HUES64 (cell line): Measurements from ENCODE around the gene BCL2L12. TPM values are rescaled to one million over a fixed set of nuclear protein-coding genes. Genes with fewer than 3 reads are reported as not detected.
"Not testable (repeated sequence)": the region's sequence is repeated elsewhere in the genome, so short reads cannot be mapped to it uniquely, and the experiment has no call there.

Experiments used
- H3K27ac ChIP-seq: 2 replicates; pipeline ENCODE4 v1.7.0; 2013; ENCODE audit warnings: low read depth, low read length, inconsistent platforms
- H3K27me3 ChIP-seq: 2 replicates; pipeline ENCODE4 v1.6.1; 2013; ENCODE audit warnings: mild to moderate bottlenecking, low read length; ENCODE audit not compliant: insufficient read depth
- H3K36me3 ChIP-seq: 2 replicates; pipeline ENCODE4 v1.6.1; 2013; ENCODE audit warnings: mild to moderate bottlenecking, low read length; ENCODE audit not compliant: insufficient read depth
- H3K4me1 ChIP-seq: 2 replicates; pipeline ENCODE4 v1.6.1; 2013; ENCODE audit warnings: mild to moderate bottlenecking, low read length, moderate library complexity; ENCODE audit not compliant: insufficient read depth
- H3K4me3 ChIP-seq: 2 replicates; pipeline ENCODE4 v1.5.1; 2013; ENCODE audit warnings: mild to moderate bottlenecking, low read length, moderate library complexity
- H3K9ac ChIP-seq: 2 replicates; pipeline ENCODE4 v1.6.1; 2013; ENCODE audit warnings: mild to moderate bottlenecking, low read depth, low read length
- H3K9me3 ChIP-seq: 2 replicates; pipeline ENCODE4 v1.6.1; 2013; ENCODE audit warnings: low read depth, low read length; ENCODE audit not compliant: insufficient read depth
- WGBS: fragments of 150-250, 120-280 bp; methylation state at CpG from one replicate; pipeline ENCODE4 v1.1.7; 2013; ENCODE audit warnings: missing lambda C conversion rate; 5-methylcytosine and 5-hydroxymethylcytosine counted together
- polyA plus RNA-seq, 2 experiments: library from polyadenylated mRNA; stranded (reverse); fragments of 50-300 nt; gene quantifications; one replicate each; pipeline ENCODE4 v1.2.3, GENCODE V29; 2013

BCL2L12 gene
- polyA plus RNA-seq (2013, experiment 1 of 2): 107 TPM
- polyA plus RNA-seq (2013, experiment 2 of 2): 100 TPM

GRCh38 chr19:49665351-49666119, at the start of gene BCL2L12, which contains the start of gene IRF3:
Gene BCL2L12, plus strand, starts transcription at chr19:49665933. Its CDS starts 760 bp downstream, at chr19:49666693.
Gene IRF3, minus strand, starts transcription at chr19:49665857. Its CDS starts 1,019 bp downstream, at chr19:49664838.
- H3K27ac ChIP-seq: peak within 1 kb of the TSS; percentile 94
- H3K36me3 ChIP-seq: peaks cover 50% of the 10 kb centered on the region
- peak within 1 kb of the TSS; percentile 63 for H3K9ac ChIP-seq
- under 1% methylated on average over 50 of the region's 50 CpGs for WGBS
- no peaks in the 10 kb centered on the region for H3K27me3 ChIP-seq
- 0 out of 2 replicates have a peak, but pooled peaks cover under 1% of the 10 kb centered on the region for H3K9me3 ChIP-seq
- peak within 1 kb of the TSS; percentile 69 for H3K4me3 ChIP-seq
- no peaks in the 10 kb centered on the region; the same call in 1 of the 2 replicates for H3K4me1 ChIP-seq

GRCh38 chr19:49616532-49616931, 49.2 kb upstream of the BCL2L12 start:
- WGBS: 95% methylated on average over 7 of the region's 7 CpGs
- Histone ChIP-seq H3K4me1 (no peaks in the 10 kb centered on the region), H3K27me3 (no peaks in the 10 kb centered on the region), H3K9ac (no peak overlapping the region), H3K4me3 (no peak overlapping the region), H3K27ac (no peak overlapping the region), H3K9me3 (no peaks in the 10 kb centered on the region), H3K36me3 (peaks cover 81% of the 10 kb centered on the region)

GRCh38 chr19:49616945-49617344, 48.8 kb upstream of the BCL2L12 start:
- no peaks in the 10 kb centered on the region for H3K9me3 ChIP-seq
- no peaks in the 10 kb centered on the region for H3K4me1 ChIP-seq
- H3K36me3 ChIP-seq: peaks cover 85% of the 10 kb centered on the region

GRCh38 chr19:49617860-49618259, 47.9 kb upstream of the BCL2L12 start:
- peaks cover 82% of the 10 kb centered on the region for H3K36me3 ChIP-seq
- H3K27ac ChIP-seq, H3K9me3 ChIP-seq, H3K4me3 ChIP-seq, H3K27me3 ChIP-seq, H3K4me1 ChIP-seq, H3K9ac ChIP-seq: not testable (repeated sequence)
- 98% methylated on average over 13 of the region's 13 CpGs for WGBS

More at GRCh38 chr19:49616945-49617344, 48.8 kb upstream of the BCL2L12 start:
- Histone ChIP-seq H3K27ac (no peak overlapping the region), H3K9ac (no peak overlapping the region), H3K27me3 (no peaks in the 10 kb centered on the region), H3K4me3 (no peak overlapping the region)
- WGBS: 95% methylated on average over 6 of the region's 7 CpGs

- H3K4me1 ChIP-seq: no peaks in the 10 kb centered on the region
- no peak overlapping the region for H3K4me3 ChIP-seq
- no peak overlapping the region for H3K27ac ChIP-seq
- H3K36me3 ChIP-seq: peaks cover 50% of the 10 kb centered on the region
- no peaks in the 10 kb centered on the region for H3K9me3 ChIP-seq
- 93% methylated on average over 23 of the region's 27 CpGs for WGBS
- H3K9ac ChIP-seq: no peak overlapping the region
- H3K27me3 ChIP-seq: no peaks in the 10 kb centered on the region
Measured at GRCh38 chr19:49624967-49625910, 40.5 kb upstream of the BCL2L12 start.

GRCh38 chr19:49626226-49626625, 39.5 kb upstream of the BCL2L12 start:
- Histone ChIP-seq H3K27ac (no peak overlapping the region), H3K27me3 (no peaks in the 10 kb centered on the region), H3K4me1 (no peaks in the 10 kb centered on the region), H3K9ac (no peak overlapping the region), H3K9me3 (no peaks in the 10 kb centered on the region), H3K4me3 (no peak overlapping the region), H3K36me3 (peaks cover 46% of the 10 kb centered on the region)
- 99% methylated on average over 10 of the region's 11 CpGs for WGBS

- Histone ChIP-seq H3K36me3 (peaks cover 27% of the 10 kb centered on the region), H3K4me1 (no peaks in the 10 kb centered on the region), H3K27ac (no peak overlapping the region), H3K27me3 (no peaks in the 10 kb centered on the region), H3K4me3 (no peak overlapping the region), H3K9me3 (no peaks in the 10 kb centered on the region), H3K9ac (no peak overlapping the region)
- 97% methylated on average over 9 of the region's 9 CpGs for WGBS
Measured at GRCh38 chr19:49629659-49630058, 36.1 kb upstream of the BCL2L12 start.

- 92% methylated on average over 9 of the region's 9 CpGs for WGBS
- Histone ChIP-seq H3K9ac (no peak overlapping the region), H3K27ac (no peak overlapping the region), H3K9me3 (no peaks in the 10 kb centered on the region), H3K4me1 (no peaks in the 10 kb centered on the region), H3K36me3 (peaks cover 20% of the 10 kb centered on the region), H3K4me3 (no peak overlapping the region), H3K27me3 (no peaks in the 10 kb centered on the region)
Measured at GRCh38 chr19:49631014-49631588, 34.6 kb upstream of the BCL2L12 start.

GRCh38 chr19:49631610-49632192, 34.0 kb upstream of the BCL2L12 start:
- Histone ChIP-seq H3K27ac (no peak overlapping the region), H3K9me3 (no peaks in the 10 kb centered on the region)
- WGBS: 94% methylated on average over 19 of the region's 19 CpGs

GRCh38 chr19:49632576-49632975, 33.2 kb upstream of the BCL2L12 start:
- no peak overlapping the region for H3K27ac ChIP-seq
- WGBS: 98% methylated on average over 5 of the region's 5 CpGs
- no peak overlapping the region for H3K4me3 ChIP-seq
- peaks cover 8% of the 10 kb centered on the region for H3K36me3 ChIP-seq
- no peaks in the 10 kb centered on the region for H3K9me3 ChIP-seq
- H3K27me3 ChIP-seq: no peaks in the 10 kb centered on the region
- H3K9ac ChIP-seq: no peak overlapping the region
- no peaks in the 10 kb centered on the region for H3K4me1 ChIP-seq

More at GRCh38 chr19:49631610-49632192, 34.0 kb upstream of the BCL2L12 start:
- Histone ChIP-seq H3K9ac (no peak overlapping the region), H3K27me3 (no peaks in the 10 kb centered on the region), H3K36me3 (peaks cover 14% of the 10 kb centered on the region), H3K4me3 (no peak overlapping the region), H3K4me1 (no peaks in the 10 kb centered on the region)
